GM12892 (cell line): Measurements from ENCODE around the gene OTUB1.
A peak's percentile ranks its signal among the peaks of the same experiment; 100 is the strongest.

ENCODE experiments used
- DNase-seq: peaks from one replicate; pipeline ENCODE4 v3.0.0; 2011; ENCODE audit not compliant: insufficient read length
- FAIRE-seq: peaks from 2 replicates; lab custom pipeline; 2011; peaks lifted over from hg19 to GRCh38; lab: Jason Lieb, UNC
- POLR2A ChIP-seq: IDR thresholded peaks from 2 replicates; pipeline ENCODE4 v1.6.1; 2011; ENCODE audit warnings: low read depth, low read length, control low read depth
- POLR2AphosphoS5 ChIP-seq: IDR thresholded peaks from 2 replicates; pipeline ENCODE4 v1.6.1; 2011; ENCODE audit warnings: low read depth, low read length, control low read depth
- TAF1 ChIP-seq: IDR thresholded peaks from 2 replicates; pipeline ENCODE4 v1.6.1; 2011; ENCODE audit warnings: low read depth, mild to moderate bottlenecking, control low read depth, low read length, borderline replicate concordance

Gene OTUB1

DNA sequence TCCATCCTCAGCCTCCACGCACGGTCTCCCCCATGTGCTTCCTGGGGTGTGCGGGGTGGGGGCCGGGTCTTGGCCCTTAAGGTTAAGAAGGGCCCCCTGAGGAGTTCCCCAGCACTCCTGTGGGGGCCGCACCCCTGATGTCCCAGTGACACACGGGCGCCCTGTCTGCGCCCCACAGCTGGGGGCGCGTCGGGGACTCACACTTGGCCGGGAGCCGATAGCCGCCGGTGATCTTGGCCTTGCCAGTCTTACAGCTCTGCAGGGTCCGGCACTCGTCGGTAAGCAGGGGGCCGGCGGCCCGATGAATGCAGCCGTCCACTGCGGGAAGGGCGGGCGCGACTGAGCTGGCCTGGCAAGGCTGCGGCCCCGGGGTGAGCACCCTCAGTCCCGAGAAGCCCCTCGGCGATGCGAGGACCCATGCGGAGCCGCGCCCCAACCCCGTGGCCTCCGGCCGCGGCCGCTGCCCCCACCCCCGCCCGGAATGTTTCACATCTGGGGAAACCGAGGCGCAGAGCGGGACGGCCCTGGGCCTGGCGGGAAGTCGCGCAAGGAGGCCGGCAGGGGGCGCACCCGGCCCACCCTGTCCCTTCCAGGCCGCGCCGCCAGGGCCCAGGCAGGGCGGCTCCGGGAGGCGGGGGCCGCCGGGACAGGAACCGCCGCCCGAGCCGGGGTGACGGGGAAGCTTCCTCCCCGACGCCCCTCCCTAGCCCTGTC, 13.9 kb downstream of the OTUB1 start:
- FAIRE-seq (peak; percentile 84), DNase-seq (peak; percentile 97)
- TF ChIP-seq POLR2A (no peak), TAF1 (no peak), POLR2AphosphoS5 (no peak)

DNA sequence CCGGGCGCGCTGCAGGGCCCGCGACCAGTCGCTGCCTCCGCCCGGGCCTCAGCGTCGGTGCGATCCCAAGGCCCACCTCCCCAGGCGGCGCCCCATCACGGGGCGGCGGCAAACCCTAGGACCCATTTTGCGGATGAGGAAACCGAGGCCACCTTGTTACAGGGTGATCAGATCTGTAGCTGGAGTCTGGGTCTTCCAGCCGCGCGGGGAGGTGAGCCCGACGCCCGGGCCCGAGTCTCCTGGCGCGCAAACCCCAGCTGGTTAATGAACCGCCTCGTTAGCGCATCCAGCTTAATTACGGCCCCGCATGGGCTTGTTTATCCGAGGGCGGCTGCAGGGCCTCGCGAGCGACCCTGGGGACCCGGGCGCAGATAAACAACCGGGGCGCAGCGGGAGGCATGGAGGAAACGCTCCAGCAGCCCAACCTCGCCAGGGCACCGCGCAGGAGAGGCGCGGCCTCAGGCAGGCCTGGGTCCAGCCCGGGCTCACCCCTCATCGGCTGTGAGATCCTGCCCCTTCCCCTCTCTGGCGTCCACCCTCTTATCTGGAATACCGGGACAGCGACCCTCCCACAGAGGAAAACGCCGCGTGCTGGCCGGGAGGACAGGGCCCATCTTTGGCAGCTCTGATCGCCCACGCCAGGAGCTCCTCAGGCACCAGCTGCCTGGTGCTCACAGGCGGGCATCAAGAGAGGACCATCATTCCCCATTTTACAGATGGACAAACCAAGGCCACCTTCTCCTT, 14.7 kb downstream of the OTUB1 start:
- FAIRE-seq (no peak), DNase-seq (no peak)
- TF ChIP-seq POLR2AphosphoS5 = no peak
- TF ChIP-seq TAF1 = no peak
- TF ChIP-seq POLR2A = no peak

DNA sequence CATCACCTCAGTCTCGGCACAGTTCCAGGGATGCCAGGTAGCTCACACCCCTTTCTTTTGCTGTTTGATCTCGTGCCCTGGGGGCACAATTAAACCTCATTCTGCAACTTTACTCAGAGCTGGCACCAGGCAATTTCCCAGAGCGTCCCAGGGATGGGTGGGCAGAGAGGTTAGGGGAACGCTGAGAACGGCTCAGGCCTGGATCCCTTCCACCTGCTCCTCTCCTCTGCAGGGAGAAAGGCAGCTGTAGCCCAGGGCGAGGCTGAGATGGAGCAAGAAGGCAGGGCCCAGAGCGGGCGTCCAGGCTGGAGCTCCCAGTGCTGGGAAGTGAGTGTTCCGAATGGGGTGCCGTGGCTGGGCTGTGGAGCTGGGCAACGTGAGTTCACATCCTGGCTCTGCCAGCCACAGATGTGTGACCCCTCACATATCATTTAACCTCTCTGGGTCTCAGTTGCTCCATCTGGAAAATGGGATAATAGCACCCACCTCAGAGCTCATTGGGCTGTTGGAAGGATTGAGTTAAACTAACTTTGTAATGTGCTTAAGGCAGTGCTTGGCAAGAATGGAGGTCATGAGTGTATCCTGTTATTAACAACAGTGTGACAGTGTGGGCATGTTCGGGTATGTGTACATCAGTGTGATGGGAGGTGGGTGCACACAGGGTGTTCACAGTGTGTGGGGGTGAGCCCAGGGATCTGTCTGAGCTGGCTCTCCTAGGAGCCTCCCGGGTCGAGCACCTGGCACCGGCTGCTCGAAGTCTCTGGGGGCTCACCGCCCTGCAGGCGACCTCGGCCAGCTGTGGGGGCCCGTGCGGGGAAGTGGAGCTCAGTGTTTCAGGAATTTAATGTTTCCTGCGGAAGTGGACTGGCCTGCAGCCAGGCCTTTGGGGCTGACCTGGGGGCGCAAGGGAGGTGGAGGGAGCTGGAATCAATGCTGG, 15.5 kb downstream of the OTUB1 start:
- no peak for TF ChIP-seq POLR2A
- no peak for TF ChIP-seq TAF1
- no peak for TF ChIP-seq POLR2AphosphoS5
- no peak for DNase-seq
- no peak for FAIRE-seq

DNA sequence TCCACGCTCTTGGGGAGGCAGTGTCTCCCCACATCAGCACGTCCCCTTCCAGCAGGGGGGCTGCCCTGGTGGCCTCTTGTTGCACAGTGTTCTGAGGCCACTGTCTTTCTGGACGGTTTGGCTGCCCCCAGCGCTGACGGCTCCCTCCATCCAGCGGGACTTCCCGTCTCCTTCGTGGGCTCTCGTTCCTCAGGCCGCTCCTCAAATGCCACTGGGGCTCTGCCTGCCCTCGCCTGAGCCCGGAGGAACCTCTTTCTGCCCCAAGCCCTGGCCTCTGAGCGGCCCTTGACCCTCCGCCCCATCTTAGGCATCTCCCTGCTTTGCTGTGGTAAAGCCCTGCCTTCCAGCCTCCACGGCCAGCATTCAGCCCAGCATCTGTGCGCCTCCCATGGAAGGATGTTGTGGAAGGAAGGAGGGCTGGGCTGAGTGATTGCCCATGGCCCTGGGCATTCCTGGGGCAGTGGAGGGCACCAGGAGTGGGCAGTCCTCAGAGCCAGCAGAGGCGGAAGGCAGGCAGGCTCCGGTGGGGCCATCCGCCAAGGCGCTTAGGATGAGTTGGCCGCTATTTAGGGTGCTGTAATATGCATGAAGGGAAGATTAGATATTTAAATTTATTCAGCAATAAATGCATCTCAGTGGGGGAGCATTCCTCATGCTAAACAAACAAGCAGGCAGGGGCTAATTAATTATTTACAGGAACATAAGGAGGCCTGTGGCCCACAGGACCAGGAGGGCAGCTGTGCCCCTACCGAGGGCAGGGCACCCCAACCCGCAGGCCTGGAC, 17.8 kb downstream of the OTUB1 start:
- TF ChIP-seq TAF1 = no peak
- TF ChIP-seq POLR2A = no peak
- TF ChIP-seq POLR2AphosphoS5 = no peak
- FAIRE-seq (no peak), DNase-seq (no peak)

DNA sequence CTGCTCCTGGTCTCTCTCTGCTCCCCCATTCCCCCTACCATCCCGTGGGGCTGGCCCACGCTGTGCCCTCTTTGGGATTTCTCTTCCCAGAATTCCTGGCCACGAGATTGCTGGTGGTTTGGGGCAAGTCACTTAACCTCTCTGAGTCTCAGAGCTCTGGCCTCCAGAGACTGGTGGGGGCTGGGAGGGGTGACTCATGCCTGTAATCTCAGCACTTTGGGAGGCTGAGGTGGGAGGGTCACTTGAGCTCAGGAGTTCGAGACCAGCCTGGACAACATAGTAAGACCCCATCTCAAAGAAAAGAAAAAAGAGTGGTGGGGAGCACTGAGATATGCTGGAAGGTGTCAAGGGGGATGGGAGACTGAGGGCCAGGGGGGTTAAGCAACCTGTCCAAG, 18.3 kb downstream of the OTUB1 start:
- no peak for DNase-seq
- TF ChIP-seq TAF1 (no peak), POLR2AphosphoS5 (no peak), POLR2A (no peak)
- FAIRE-seq = no peak

DNA sequence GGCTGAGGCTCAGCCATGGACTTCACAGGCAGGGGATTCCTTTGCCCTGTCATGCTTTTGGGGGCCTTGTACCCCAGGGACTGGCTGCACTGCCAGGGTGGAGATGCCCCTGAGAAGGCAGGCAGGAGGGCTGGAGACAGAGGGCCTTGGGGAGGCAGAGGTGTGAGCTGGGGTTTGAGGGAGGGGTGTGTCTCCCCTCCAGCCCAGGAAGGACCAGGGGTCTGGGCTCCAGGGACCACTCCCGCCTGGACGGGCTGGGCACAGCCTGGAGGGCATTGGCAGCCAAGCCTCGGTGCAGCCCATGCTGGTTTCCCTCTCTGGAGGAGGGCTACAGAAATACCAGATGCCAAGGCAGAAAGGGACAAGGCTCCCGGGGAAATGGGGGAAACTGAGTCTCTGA, 19.5 kb downstream of the OTUB1 start:
- DNase-seq (no peak), FAIRE-seq (no peak)
- TF ChIP-seq POLR2AphosphoS5 (no peak), TAF1 (no peak), POLR2A (no peak)

DNA sequence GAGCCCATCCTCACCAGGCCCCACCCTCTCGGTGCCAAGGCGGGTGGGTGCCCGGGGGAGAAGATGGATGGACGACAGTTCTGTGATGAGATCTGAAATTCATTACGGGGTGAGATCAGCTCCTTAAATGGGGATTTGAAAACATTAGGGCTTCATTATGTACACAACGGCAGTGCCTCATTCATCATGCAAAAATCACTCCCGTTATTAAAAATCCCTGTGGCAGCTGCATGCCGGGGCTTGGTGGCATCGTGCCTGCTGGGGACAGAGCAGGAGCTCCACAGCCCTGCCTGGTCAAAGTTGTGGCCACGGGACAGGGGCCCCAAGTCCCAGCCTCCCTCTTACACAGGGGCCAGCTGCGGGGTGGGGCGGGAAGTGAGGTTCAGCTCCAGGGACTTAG, 20.2 kb downstream of the OTUB1 start:
- FAIRE-seq = no peak

DNA sequence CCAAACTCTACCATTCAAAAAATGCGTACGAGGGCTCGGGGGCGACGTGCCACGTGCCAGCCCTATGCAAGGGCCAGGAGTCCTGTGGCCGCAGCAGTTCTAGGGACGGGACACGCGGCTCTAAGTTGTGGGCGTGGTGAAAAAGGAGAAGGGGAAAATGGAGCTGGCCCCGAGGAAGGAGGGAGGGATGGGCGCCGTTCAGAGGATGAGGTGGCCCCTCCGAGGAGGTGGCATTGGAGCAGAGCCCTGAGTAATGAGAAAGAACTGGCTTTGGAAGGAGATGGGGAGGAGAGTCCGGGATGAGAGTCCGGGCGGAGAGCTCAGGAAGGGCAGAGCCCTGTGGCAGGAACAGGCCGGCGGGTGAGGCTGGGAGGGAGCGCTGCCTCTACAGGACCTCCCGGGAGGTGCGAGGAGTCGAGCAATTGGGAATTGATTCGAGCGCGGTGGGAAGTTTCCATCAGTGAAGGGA, 21.0 kb downstream of the OTUB1 start:
- TF ChIP-seq POLR2AphosphoS5 (no peak), TAF1 (no peak)
- DNase-seq (no peak), FAIRE-seq (no peak)

More for the DNA sequence above, 20.2 kb downstream of the OTUB1 start:
- no peak for DNase-seq
- TF ChIP-seq POLR2A (no peak), POLR2AphosphoS5 (no peak), TAF1 (no peak)

DNA sequence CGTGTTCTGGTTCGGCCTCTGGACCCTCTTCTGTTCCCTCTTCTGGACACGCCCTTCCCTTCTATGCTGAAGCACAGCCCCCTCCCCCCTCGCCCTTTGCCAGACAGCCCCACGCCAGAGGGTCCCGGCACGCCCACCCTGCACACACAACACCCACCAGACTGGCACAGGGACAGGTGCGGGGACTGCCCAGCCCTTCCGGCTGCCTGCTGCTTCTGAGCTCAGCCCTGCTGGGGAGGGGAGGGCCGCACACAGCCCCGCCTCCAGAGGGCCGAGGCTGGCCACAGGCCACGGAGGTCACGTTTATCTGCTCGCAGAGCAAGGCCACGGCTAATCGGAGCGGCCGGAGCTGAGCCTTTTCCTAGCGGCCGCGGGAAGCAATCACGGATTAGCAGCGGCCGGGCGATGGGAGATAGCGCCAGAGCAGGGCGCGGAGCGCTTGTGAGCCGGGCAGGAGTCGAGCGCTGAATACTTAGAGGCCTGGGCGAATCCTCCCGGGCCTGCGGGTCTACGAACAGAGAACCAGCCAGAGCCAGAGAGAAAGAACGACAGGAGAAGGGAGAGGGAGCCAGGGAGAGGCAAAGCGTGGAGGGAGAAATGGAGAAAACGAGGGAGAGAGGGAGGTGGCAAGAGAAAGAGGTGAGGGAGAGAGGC, 21.5 kb downstream of the OTUB1 start:
- DNase-seq (no peak), FAIRE-seq (no peak)
- TF ChIP-seq POLR2AphosphoS5 = no peak
- TF ChIP-seq TAF1 = no peak
- TF ChIP-seq POLR2A = no peak

DNA sequence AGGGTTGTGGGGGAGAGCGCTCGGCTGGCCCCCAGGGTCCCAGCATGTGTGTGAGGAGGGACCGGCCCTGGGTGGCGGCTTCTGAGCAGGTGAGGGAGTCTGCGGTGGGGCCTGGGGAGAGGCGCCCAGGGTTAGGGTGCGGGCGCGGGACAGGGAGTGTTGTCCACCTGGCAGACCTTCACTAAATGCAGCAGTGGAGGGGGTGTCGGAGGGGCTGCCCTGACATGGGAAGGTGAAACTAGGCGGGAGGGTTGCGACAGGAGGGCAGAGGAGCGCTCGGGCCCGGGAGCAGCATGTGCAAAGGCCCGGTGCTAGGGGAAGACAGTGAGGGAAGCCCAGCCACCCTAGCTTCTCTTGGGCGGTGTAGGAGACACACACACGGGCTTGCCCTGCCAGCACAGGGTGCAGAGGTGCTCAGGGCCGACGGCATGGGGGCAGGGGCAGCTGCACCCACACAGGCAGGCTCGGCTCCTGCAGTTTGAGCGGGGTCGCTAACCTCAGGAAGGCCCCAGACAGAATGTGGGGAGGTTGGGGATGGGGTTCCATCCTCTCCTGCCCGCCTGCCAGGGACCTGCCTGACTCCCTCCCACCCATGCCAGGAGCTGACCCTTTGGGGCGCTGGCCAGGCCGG, 22.2 kb downstream of the OTUB1 start:
- FAIRE-seq (no peak), DNase-seq (no peak)
- TF ChIP-seq POLR2A (no peak), TAF1 (no peak), POLR2AphosphoS5 (no peak)

DNA sequence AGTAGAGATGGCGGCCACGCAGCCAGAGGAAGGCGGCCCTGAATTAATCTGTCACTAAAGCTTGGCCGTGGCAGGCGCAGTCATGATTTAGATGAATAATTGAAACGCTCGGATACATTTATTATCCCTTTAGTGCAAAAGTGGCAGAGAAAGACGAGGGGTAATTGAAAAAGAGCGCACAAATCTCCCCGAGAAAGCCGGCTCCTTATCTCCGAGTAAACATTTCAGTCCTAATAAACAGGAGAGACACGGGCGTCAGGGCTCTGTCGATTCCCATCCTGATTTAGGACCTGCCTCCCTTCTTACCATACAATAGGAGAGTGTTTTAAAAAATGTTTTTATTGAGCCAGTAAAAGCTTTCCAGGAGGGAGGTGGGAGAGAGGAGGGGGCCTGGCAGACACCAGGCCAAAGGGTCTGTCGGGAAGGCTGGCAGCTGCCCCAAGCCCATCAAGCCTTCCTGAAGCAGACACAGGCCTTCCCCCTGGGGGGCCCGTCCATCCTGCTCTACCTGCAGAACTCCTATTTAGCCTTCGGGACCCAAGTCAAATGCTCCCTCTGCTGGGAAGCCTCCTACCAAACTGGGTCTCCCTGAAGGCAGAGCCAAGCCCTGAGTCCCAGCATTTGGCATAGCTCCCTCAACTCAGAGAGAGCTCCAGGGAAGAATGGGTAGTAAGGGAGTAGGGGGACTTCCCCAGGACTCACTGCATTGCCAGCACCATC, 22.8 kb downstream of the OTUB1 start:
- TF ChIP-seq POLR2AphosphoS5 = no peak
- DNase-seq = no peak
- FAIRE-seq = no peak
